Small intestine (tissue), 7 donors: ENCODE results near the gene SLC25A12. TPM values are rescaled to one million over a fixed set of nuclear protein-coding genes. Genes with fewer than 3 reads are reported as not detected.
"Not testable (repeated sequence)": the region's sequence is repeated elsewhere in the genome, so short reads cannot be mapped to it uniquely, and the experiment has no call there.

Source experiments
- DNase-seq, 2 donors: peaks; one replicate each; pipeline versions ENCODE4 v3.0.0 to v3.0.0-alpha.2; 2013
- FAIRE-seq: peaks from 2 replicates; lab custom pipeline; 2012; peaks lifted over from hg19 to GRCh38; lab: Jason Lieb, UNC
- H3K27ac ChIP-seq, 3 donors: one replicate each; pipeline ENCODE4 v1.5.1; 2013; ENCODE audit warnings: low read length in 2 of 3, mild to moderate bottlenecking in 2 of 3, control low read depth in 1 of 3, inconsistent platforms in 1 of 3, low read depth in 1 of 3, moderate library complexity in 1 of 3
- H3K27me3 ChIP-seq, 3 donors: one replicate each; pipeline ENCODE4 v1.6.1; 2013; ENCODE audit warnings: low read length in 3 of 3, inconsistent platforms in 1 of 3; ENCODE audit not compliant: control insufficient read depth in 3 of 3, insufficient read depth in 3 of 3
- H3K36me3 ChIP-seq, 3 donors: one replicate each; pipeline ENCODE4 v1.6.1; 2013; ENCODE audit warnings: low read length in 3 of 3, inconsistent platforms in 1 of 3, low read depth in 1 of 3, mild to moderate bottlenecking in 1 of 3, moderate library complexity in 1 of 3; ENCODE audit not compliant: control insufficient read depth in 3 of 3, insufficient read depth in 2 of 3
- H3K4me1 ChIP-seq, 3 donors: one replicate each; pipeline ENCODE4 v1.6.1; 2013; ENCODE audit warnings: low read length in 2 of 3, inconsistent platforms in 1 of 3, low read depth in 1 of 3, mild to moderate bottlenecking in 1 of 3, moderate library complexity in 1 of 3; ENCODE audit not compliant: control insufficient read depth in 3 of 3, insufficient read depth in 2 of 3
- H3K4me3 ChIP-seq, 3 donors: one replicate each; pipeline ENCODE4 v1.5.1; 2013; ENCODE audit warnings: low read length in 3 of 3, control low read depth in 1 of 3, inconsistent platforms in 1 of 3, low read depth in 1 of 3, mild to moderate bottlenecking in 1 of 3, moderate library complexity in 1 of 3
- H3K9me3 ChIP-seq, 2 donors: one replicate each; pipeline ENCODE4 v1.6.1; 2013; ENCODE audit warnings: low read depth in 1 of 2, low read length in 1 of 2; ENCODE audit not compliant: control insufficient read depth in 2 of 2, insufficient read depth in 1 of 2
- WGBS, 3 donors: extraction: QIAGEN DNeasy Blood & Tissue Kit; methylation state at CpG; one replicate each; pipeline ENCODE4 v1.1.7; 2013; 5-methylcytosine and 5-hydroxymethylcytosine counted together
- polyA plus RNA-seq, 4 donors: library from polyadenylated mRNA; stranded (reverse) in 3 of 4; unstranded in 1 of 4; fragments of 200-250 nt in 3 of 4; fragments of 120-200 nt in 1 of 4; gene quantifications; one replicate each; pipeline versions ENCODE4 v1.2.1 to v1.2.3, GENCODE V29; 2013
- donor health status: healthy with polysubstance abuse.
- donor health status: control.
- donor health status: control.
- donor health status: Bipolar disorder and iron deficiency.
- donor health status: healthy.

Gene SLC25A12
- polyA plus RNA-seq, 4 donors, result 2.2 to 6.2 (median 4.4) TPM

GRCh38 chr2:171789956-171790355, 104.1 kb downstream of the SLC25A12 start:
- DNase-seq, result no peak
- Histone ChIP-seq H3K4me3 (no peak overlapping the region), H3K27me3 (peaks cover 0 to 2% (median 0%) of the 10 kb centered on the region in 3 donors), H3K36me3 (peaks cover 0 to 6% (median 5%) of the 10 kb centered on the region in 3 donors), H3K27ac (no peak overlapping the region), H3K9me3 (no peaks in the 10 kb centered on the region), H3K4me1 (no peaks in the 10 kb centered on the region)
- no peak for FAIRE-seq
- WGBS, 3 donors, result 74 to 90% (median 84%) methylated on average over 6 of the region's 6 CpGs

GRCh38 chr2:171788316-171788993, 105.6 kb downstream of the SLC25A12 start:
- no peak overlapping the region for H3K27ac ChIP-seq
- no peak for FAIRE-seq
- H3K4me1 ChIP-seq, result no peaks in the 10 kb centered on the region
- no peaks in the 10 kb centered on the region for H3K27me3 ChIP-seq
- H3K9me3 ChIP-seq, result no peaks in the 10 kb centered on the region
- peaks cover 0 to 6% (median 5%) of the 10 kb centered on the region in 3 donors for H3K36me3 ChIP-seq
- no peak for DNase-seq
- H3K4me3 ChIP-seq, result no peak overlapping the region
- WGBS, 3 donors, result 79 to 88% (median 85%) methylated on average over 7 of the region's 7 CpGs

- WGBS, 3 donors, result 83 to 91% (median 90%) methylated on average over 11 of the region's 11 CpGs
- Histone ChIP-seq H3K4me1 (no peaks in the 10 kb centered on the region), H3K36me3 (peaks cover 0 to 6% (median 5%) of the 10 kb centered on the region in 3 donors), H3K27ac (no peak overlapping the region), H3K4me3 (no peak overlapping the region), H3K27me3 (no peaks in the 10 kb centered on the region), H3K9me3 (no peaks in the 10 kb centered on the region)
- no peak for FAIRE-seq
- DNase-seq, result no peak
Observed at GRCh38 chr2:171787333-171788072, 106.5 kb downstream of the SLC25A12 start.

GRCh38 chr2:171785450-171785849, 108.6 kb downstream of the SLC25A12 start:
- FAIRE-seq, result no peak

GRCh38 chr2:171778515-171778914, 115.5 kb downstream of the SLC25A12 start:
- H3K9me3 ChIP-seq, result peaks cover 2 to 9% of the 10 kb centered on the region in 2 donors
- H3K4me1 ChIP-seq, result no peaks in the 10 kb centered on the region
- no peaks in the 10 kb centered on the region for H3K27me3 ChIP-seq
- no peaks in the 10 kb centered on the region for H3K36me3 ChIP-seq
- H3K4me3 ChIP-seq, result no peak overlapping the region
- no peak for DNase-seq
- H3K27ac ChIP-seq, result no peak overlapping the region
- no peak for FAIRE-seq
- 92 to 99% (median 96%) methylated on average over 3 of the region's 3 CpGs for WGBS, 3 donors

More at GRCh38 chr2:171785450-171785849, 108.6 kb downstream of the SLC25A12 start:
- Histone ChIP-seq H3K27ac (no peak overlapping the region), H3K27me3 (no peaks in the 10 kb centered on the region), H3K4me1 (no peaks in the 10 kb centered on the region), H3K4me3 (no peak overlapping the region), H3K9me3 (no peaks in the 10 kb centered on the region), H3K36me3 (peaks cover 0 to 6% (median 5%) of the 10 kb centered on the region in 3 donors)
- WGBS, 3 donors, result 83 to 98% (median 96%) methylated on average over 3 of the region's 3 CpGs
- DNase-seq, result no peak

GRCh38 chr2:171774581-171774980, 119.5 kb downstream of the SLC25A12 start:
- not testable (repeated sequence) for DNase-seq, H3K9me3 ChIP-seq, FAIRE-seq, H3K36me3 ChIP-seq, H3K4me1 ChIP-seq, H3K4me3 ChIP-seq, H3K27ac ChIP-seq, H3K27me3 ChIP-seq
- 97 to 98% (median 97%) methylated on average over 19 to 35 of the region's 35 CpGs for WGBS, 3 donors

- DNase-seq (no peak), FAIRE-seq (no peak)
- H3K4me1 ChIP-seq, result no peaks in the 10 kb centered on the region
- H3K27ac ChIP-seq, result no peak overlapping the region
- H3K4me3 ChIP-seq, result no peak overlapping the region
- H3K9me3 ChIP-seq, result no peaks in the 10 kb centered on the region
- no peaks in the 10 kb centered on the region for H3K27me3 ChIP-seq
- WGBS, 3 donors, result 92 to 94% (median 93%) methylated on average over 5 of the region's 5 CpGs
- H3K36me3 ChIP-seq, result no peaks in the 10 kb centered on the region
Observed at GRCh38 chr2:171772373-171772772, 121.7 kb downstream of the SLC25A12 start.

GRCh38 chr2:171771463-171771862, 122.6 kb downstream of the SLC25A12 start:
- no peak for DNase-seq
- Histone ChIP-seq H3K4me3 (no peak overlapping the region), H3K4me1 (no peaks in the 10 kb centered on the region), H3K27ac (no peak overlapping the region), H3K36me3 (no peaks in the 10 kb centered on the region), H3K27me3 (no peaks in the 10 kb centered on the region), H3K9me3 (no peaks in the 10 kb centered on the region)
- FAIRE-seq, result no peak
